HG03108 (cell line): Measurements from ENCODE around the gene EIF5AL1.
"Not testable (repeated sequence)": the region's sequence is repeated elsewhere in the genome, so short reads cannot be mapped to it uniquely, and the experiment has no call there.

Experiments
- ATAC-seq: cut with Tn5 transposase; IDR thresholded peaks from one replicate; pipeline ENCODE4 v1.9.1; 2021; ENCODE audit warnings: moderate library complexity; ENCODE audit not compliant: unreplicated experiment

EIF5AL1 gene

GRCh38 chr10:79509306-79509933, 2.9 kb upstream of the EIF5AL1 start:
- ATAC-seq: not testable (repeated sequence)

DNA sequence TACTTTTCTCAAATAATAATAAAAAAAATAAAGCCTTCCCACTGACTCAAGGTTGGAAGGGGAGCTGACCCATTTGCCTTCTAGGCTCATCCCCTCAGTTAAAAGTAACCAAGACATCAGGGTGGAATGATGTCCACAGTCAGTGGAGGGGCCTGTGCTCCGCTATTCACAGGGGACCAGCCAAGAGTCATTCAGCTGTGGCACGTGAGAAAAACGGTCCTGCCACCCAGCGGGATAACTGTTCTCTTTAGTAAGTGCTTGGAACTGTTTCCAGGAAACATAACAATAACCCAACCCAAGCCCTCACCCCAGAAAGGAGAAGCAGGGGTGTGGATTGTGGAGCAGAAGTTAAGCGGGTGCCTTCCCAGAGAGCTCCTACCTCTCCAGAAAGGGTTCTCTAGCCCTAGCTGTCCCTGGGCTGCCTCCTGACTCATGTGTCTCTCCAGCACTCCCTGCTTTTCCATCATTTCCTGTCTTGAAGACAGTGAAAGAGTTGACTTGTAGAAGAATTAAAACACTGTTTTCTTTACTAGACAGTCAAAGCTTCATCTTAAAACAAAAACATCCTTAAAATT, 2.3 kb upstream of the EIF5AL1 start:
- not testable (repeated sequence) for ATAC-seq

DNA sequence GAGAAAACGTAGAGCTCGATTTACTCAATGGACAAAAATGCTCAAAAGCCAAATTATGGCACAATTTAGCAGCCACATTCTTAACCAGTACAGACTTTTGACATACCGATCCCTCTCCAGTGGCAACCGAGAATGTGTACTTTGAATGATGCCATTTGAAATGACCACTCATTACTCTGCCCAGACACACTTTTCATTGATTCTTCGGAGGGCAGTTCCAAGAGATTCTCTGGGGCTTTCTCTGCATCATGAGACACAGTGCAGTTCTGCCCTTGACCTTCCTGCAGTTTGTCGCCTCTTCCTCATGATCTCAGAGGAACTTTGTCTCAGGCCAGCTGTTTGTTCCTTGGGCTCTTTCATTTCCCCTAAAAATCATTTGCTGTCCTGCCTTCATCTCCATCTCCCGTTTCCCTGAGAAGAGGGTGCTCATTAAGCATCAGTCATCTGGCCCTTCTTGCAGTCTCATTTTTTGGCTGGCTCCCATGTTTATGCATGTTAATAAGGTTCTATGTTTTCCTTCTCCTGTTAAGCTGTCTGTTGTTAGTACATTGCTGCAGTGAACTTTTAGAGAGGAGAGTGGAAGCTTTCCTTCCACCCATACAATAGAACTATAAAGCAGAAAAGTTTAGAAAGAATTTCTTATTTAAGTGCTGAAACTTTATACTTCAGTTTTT, 4.3 kb downstream of the EIF5AL1 start:
- ATAC-seq: not testable (repeated sequence)

DNA sequence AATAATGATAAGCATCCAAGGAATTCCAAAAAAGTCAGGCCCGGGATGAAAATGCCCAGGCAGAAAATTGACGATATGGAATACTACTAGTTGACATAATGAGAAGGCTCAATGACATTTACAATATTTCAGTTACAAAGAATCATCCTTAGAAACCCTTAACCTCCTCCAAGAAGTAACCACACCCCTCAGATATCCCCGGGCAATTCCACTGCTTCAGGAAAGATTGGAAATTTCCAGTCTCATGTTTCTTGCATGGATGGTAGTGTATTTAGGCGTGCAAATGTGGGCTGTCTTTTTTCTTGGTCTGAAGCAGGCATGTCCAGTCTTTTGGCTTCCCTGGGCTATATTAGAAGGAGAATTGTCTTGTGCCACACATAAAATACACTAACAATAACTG, 5.2 kb downstream of the EIF5AL1 start:
- not testable (repeated sequence) for ATAC-seq

DNA sequence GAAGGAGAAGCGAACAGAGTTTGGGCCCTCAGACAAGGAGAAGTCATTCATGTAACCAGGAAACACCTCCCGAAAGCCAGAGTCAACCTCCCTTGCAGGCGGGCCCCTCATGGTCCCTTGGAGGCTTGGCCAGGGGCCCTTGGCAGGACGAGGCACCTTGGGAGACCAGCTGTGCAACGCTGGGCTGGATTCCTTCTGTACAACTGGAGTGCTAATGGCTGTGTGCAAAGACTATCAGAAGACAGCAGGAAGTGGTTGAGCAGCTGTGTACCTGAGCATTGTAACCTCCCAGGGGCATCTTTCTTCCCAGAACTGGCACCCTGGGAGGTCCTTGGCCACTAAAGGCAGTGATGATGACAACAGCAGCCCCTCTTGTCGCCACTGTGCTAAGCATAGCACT, 9.4 kb downstream of the EIF5AL1 start:
- ATAC-seq: not testable (repeated sequence)

DNA sequence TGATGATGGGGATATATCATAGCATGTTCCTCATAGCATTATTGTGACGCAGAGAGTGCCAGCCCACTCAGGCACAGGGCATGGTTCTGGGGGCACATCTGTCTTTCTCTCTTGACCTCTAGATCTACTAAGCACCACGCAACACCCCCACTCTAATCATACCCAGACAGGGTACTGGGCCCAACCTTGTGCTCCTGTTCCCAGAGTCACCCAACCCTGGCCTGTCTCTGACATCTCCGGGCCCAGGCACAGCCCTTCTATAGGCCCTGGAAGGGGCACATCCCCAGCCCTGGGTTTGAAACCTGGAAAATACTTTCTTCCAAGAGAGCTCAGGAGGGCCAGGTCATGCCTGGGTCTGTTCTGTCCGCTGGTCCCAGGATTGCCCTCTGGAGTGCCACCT, 10.1 kb downstream of the EIF5AL1 start:
- ATAC-seq: not testable (repeated sequence)

GRCh38 chr10:79523157-79523853, 11.0 kb downstream of the EIF5AL1 start:
- ATAC-seq: not testable (repeated sequence)

DNA sequence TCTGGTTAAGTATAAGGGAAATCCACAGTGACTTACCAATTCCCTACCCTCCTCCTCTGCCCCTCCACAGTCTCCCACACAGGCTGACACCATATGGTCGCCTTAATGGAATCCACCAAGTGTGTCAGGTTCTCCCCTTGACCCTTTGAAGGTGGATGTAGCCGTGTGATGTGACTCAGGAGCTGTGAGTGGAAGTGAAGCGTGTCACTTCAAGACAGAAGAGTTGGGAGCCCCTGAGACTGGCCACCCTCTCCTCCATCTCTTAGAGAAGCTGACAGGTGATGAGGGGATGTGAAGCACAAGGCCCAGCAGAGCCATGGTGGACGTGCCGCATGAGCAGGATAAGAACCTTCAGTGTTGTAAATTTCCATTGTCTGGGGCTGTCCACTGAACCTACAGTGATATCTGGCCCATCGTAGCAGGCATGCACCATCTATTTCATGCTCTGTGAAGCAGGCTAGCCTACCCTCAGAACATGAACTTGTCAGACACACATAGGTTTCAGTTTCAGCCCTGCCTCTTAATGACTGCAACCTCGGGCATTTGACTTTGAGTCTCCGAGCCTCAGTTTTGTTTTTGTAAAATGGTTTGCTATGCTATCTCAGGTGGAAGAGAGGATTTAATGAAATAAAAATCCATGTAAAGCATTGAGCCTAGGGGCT, 12.8 kb downstream of the EIF5AL1 start:
- peak; percentile 84 for ATAC-seq

DNA sequence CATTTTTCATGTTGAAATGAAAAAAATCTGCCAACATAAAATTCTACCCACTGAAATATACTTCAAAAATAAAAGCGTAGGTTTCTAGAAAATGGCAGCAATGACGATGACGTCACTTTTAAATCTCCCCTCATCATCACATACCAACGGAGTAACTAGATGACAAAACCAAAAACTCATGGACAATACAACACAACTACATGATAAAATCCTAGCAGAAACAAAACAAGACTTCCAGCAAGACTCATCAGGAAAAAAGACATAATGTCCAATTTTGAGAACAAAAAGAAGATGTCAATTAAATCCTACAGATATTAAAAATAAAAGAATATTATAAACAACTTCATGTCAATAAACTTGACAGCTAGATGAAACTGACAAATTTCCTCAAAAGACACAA, 15.9 kb downstream of the EIF5AL1 start:
- ATAC-seq: not testable (repeated sequence)

DNA sequence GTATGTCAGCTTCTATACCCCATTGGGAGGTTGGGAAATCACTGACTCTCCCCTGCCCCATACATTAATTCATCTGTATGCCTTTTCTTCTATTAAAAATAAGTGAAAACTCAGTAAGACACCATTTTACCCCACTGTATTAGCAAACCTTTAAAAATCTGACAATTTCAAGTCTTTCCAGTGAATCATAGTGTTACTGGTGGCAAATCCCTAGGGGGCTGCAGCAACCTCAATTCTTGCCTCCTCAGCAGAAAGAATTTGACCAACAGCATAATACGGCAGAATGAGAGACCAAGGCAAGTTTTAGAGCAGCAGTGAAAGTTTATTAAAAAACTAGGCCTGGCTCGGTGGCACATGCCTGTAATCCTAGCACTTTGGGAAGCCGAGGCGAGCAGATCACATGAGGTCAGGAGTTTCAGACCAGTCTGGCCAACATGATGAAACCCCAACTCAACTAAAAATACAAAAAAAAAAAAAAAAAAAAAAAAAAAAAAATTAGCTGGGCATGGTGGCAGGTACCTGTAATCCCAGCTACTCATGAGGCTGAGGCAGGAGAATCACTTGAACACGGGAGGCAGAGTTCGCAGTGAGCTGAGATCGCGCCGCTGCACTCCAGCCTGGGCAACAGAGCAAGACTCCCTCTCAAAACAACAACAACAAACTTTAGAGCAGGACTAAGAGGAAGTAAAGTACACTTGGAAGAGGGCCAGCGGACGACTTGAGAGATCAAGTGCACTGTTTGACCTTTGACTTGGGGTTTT, 21.0 kb downstream of the EIF5AL1 start:
- ATAC-seq: not testable (repeated sequence)

GRCh38 chr10:79533903-79534175, 21.5 kb downstream of the EIF5AL1 start:
- not testable (repeated sequence) for ATAC-seq

- not testable (repeated sequence) for ATAC-seq
Measured at GRCh38 chr10:79538311-79538710, 26.0 kb downstream of the EIF5AL1 start.

- ATAC-seq: peak; percentile 89
Measured at GRCh38 chr10:79540930-79541329, 28.6 kb downstream of the EIF5AL1 start.

GRCh38 chr10:79542626-79543025, 30.3 kb downstream of the EIF5AL1 start:
- ATAC-seq: no peak

GRCh38 chr10:79544408-79544807, 32.1 kb downstream of the EIF5AL1 start:
- not testable (repeated sequence) for ATAC-seq

- not testable (repeated sequence) for ATAC-seq
Measured at GRCh38 chr10:79544926-79545659, 32.8 kb downstream of the EIF5AL1 start.

- ATAC-seq: not testable (repeated sequence)
Measured at GRCh38 chr10:79547128-79547527, 34.8 kb downstream of the EIF5AL1 start.

GRCh38 chr10:79547973-79548372, 35.6 kb downstream of the EIF5AL1 start:
- no peak for ATAC-seq

GRCh38 chr10:79552143-79552542, 39.8 kb downstream of the EIF5AL1 start:
- ATAC-seq: no peak
